OCI-LY7 (cell line): Measurements from ENCODE around the gene IGFL3.

ENCODE experiments used
- EZH2phosphoT487 ChIP-seq: fragments of 200-600 bp; sonication (generic); IDR thresholded peaks from 2 replicates; pipeline ENCODE4 v1.6.1; 2018; ENCODE audit warnings: low read depth, borderline replicate concordance, mild to moderate bottlenecking, mixed run types, antibody characterized with exemption, low read length, moderate library complexity, mixed read lengths
- TF ChIP-seq, protein P1 (sequence below): fragments of 200-600 bp; sonication (generic); conservative IDR thresholded peaks from 2 replicates; pipeline ENCODE4 v1.5.1; 2014; ENCODE audit warnings: mild to moderate bottlenecking, antibody characterized with exemption, low read length, moderate library complexity, mixed read lengths

DNA sequence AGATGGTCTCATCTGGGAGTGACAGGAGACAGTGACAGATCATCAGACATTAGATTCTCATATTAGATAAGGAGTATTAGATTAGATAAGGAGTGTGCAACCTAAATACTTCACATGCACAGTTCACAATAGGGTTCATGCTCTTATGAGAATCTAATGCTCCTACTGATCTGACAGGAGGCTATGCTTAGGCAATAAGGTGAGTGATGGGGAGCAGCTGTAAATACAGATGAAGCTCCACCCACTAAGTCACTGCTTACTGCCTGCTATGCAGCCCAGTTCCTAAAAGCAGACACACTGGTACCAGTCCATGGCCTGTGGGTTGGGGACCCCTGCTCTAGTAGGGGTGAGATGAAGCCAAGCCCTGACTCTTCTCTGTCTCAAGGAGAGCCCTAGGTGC is 10.0 kb upstream of the IGFL3 start:
- TF ChIP-seq, protein P1, sequence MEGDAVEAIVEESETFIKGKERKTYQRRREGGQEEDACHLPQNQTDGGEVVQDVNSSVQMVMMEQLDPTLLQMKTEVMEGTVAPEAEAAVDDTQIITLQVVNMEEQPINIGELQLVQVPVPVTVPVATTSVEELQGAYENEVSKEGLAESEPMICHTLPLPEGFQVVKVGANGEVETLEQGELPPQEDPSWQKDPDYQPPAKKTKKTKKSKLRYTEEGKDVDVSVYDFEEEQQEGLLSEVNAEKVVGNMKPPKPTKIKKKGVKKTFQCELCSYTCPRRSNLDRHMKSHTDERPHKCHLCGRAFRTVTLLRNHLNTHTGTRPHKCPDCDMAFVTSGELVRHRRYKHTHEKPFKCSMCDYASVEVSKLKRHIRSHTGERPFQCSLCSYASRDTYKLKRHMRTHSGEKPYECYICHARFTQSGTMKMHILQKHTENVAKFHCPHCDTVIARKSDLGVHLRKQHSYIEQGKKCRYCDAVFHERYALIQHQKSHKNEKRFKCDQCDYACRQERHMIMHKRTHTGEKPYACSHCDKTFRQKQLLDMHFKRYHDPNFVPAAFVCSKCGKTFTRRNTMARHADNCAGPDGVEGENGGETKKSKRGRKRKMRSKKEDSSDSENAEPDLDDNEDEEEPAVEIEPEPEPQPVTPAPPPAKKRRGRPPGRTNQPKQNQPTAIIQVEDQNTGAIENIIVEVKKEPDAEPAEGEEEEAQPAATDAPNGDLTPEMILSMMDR, result no peak
- TF ChIP-seq EZH2phosphoT487, result no peak
